SIG-M5 treated with dmso at 0.1 percent for 504 hours (cell line): ENCODE data around the gene TMTC2.
"Not testable (repeated sequence)": the region's sequence is repeated elsewhere in the genome, so short reads cannot be mapped to it uniquely, and the experiment has no call there.

Experiments
- DNase-seq: peaks from one replicate; lab custom pipeline; 2025; ENCODE audit not compliant: unreplicated experiment; lab: John Stamatoyannopoulos, UW

TMTC2 gene

DNA sequence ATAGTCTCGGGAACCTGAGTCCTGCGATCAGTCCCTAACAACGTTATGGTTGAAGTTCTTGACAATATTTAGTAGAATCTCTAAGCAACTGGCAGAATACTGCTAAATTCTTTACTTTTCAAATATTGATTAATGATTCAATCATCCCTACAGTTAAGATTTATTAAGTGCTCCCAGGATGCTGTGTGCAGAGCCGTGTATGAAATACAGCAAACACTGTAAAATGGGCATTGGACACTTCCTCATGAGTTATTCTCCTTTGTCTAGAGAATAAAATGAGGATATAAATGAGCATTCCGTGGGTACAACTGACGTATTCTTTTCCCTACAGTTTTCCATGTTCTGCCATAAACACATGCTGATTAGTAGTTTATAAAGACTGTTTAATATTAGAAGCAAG lies 372.4 kb downstream of the TMTC2 start:
- DNase-seq, result no peak

DNA sequence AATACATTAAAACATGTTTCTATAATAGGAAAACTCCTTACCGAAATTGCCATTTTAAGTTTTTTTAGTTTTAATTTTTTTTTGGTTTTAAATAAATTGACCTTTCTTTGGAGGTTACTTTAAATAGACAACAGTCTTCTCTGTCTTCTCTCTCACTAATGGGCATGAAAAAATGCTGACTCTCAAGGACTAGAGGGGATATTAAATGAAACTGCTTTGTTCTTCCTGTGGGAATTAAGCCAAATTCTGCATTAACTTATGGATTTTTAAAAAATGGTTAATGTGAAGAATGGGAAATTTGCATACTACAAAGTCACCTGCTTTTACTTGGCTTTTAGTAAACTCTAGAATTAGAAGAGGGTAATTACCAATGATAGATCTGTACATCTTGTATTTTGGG lies 378.9 kb downstream of the TMTC2 start:
- no peak for DNase-seq

DNA sequence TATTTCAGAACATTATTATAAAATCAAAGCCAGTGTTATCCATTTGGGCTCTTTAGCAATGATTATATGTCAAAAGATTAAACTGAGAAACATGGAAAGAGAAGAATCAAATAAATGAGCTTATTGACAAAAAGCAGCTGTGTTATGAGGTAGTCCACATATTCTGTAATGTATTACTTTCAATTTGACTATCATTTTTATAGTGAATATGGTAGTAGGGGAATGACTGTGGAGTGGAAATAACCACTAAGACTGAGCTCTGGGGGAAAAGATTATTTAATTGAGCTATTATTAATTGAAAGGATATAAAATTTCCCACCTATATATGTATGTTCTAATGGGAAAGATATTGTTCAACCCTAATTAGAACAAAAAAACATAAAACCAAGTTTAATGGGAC lies 381.3 kb downstream of the TMTC2 start:
- DNase-seq, result no peak

DNA sequence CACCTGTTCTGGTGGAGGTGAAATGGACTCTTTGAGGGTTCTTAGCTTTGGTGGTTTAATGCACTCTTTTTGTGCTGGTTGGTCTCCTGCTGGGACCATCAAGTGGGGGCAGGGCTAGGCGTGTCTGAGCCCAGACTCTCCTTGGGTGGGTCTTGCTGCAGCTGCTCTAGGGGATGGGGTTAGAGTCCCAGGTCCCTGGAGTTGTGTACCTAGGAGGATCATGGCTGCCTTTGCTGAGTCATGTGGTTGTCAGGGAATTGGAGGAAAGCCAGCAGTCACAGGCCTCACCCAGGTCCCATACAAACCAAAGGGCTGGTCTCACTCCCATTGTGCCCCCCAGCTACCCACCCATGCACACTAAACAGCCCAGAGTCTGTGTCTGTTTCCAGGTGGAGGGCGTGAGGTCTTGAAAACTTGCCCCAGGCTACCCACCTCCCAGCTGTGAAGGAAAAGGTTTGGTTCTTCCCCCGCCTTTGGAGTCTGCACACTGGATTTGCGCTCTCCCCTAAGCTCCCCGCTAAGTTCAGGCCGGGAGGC lies 387.7 kb downstream of the TMTC2 start:
- no peak for DNase-seq

DNA sequence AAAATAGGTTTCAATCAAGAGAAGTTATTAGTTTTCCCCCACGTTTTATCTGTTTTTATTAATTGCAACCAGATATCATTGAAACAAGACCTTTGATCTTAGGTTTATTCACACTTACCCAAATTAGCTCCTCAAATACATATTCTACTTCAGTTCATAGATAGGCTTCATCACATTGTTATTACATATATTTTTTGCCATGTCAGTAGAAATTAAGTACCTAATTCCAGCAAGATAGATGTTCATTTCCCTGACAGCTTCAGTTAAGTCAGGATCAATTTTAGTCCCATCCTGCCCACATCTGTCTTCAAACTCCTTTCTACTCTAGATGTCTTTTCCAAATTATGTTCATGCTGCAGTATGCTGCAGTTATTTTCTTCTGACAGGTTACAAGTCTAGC lies 388.8 kb downstream of the TMTC2 start:
- DNase-seq, result no peak

DNA sequence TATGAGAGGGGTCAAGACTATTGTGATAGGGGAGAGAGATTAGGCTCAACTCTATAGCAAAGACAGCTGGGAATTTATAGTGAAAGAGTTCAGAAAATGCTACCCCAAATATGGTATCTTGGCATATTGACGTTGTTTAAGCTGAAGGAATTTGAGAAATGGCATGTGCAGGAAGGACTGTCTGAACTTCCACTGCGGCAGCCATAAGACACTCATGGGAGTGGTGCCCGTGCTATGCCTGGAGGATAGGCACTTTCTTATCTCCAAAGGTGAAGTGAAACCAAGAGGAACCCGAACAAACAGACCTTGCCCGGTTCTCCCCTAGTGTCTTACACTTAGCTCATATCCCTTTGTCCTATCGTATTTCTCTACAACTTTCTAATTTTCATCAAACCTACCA lies 390.3 kb downstream of the TMTC2 start:
- no peak for DNase-seq

DNA sequence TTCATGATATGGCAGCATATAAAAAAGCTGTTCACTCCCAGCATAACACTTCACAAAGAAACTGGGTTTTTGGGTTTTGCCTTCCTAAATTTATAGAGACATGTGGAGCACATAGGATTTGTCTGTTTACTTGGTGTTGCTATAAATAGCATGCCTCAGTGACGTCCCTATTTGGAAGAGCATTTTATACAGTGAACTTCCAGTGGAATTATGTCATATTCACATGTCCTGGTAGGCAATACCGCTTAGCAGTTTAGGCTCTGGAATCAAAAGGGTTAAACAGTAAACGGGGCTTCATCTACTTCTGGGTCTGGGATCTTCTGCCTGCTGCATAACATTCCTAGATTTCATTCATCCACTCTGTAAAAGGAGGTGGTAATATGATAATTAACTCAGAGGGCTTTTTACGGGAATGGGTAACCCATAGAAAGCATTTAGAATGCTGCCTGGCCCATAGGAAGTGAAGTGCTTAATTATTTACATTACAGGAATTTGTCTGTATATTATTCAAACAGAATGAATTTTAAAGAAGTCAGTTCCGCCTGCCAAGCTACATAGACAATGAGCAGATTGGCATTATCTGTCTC lies 396.1 kb downstream of the TMTC2 start:
- DNase-seq, result no peak

DNA sequence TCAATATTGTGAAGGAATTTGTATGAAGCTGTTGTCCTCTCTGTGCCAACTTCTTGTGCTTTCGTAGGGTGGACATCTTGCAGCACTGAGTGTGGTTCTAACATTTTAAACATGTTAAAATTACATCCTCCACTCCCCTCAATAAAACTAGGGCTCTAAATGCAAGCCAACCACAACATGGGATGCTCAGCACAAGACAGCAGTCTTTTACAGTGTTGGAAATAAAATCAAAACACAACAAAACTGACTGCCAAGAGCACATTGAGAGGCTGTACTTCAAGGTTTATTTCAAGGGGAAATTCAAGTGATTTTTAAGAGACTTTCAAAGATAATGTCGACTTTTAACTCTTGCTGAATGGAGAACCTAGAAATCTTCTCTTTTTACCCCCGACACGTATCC lies 396.9 kb downstream of the TMTC2 start:
- DNase-seq, result no peak

DNA sequence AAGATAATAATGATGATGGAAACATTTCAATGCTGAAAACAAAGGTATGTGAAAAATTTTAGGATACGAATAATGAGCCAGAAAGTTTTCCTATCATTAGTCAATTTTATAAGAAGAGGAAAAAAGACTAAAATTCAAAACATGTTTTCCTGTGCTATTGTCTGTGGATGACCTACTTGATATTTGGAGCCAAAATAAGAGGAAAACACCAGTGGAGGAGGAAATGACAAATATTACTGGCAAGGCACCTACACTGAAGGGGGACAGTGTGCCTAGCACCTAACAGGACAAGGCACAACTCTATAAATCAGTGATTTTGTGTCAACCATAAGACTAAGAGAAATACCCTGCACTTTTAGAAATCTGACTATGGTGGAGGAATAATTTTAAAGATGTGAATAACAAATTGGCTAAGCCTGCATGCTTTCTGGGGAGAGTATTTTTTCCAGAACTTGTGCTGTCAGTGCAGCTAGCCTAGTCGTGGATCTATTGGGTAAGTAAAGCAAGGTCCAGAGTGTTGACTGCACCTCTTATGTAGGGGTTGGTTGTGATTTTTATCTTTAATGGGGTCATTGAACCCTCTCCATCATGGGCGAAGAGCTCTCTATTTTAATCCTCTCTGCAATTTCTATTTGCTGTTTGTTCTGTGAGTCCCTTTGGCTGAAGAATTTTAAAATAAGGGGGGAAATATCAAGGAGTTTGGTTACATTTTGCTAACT lies 398.0 kb downstream of the TMTC2 start:
- DNase-seq, result no peak

DNA sequence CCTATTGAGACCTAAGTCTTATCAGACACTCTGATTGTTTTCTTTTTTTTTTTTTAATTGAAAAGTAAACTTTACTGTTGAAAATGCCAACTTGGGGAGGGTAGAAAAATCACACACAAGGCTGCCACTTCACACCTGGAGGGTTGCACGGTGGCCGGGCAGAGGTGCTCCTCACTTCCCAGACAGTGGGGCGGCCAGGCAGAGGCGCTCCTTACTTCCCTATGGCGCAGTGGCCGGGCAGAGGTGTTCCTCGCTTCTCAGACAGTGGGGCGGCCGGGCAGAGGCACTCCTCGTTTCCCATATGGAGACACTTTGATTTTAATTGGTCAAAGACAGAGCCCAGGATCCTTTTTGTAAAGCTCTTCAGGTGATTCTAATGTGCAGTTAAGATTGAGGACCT lies 399.3 kb downstream of the TMTC2 start:
- DNase-seq, result no peak

DNA sequence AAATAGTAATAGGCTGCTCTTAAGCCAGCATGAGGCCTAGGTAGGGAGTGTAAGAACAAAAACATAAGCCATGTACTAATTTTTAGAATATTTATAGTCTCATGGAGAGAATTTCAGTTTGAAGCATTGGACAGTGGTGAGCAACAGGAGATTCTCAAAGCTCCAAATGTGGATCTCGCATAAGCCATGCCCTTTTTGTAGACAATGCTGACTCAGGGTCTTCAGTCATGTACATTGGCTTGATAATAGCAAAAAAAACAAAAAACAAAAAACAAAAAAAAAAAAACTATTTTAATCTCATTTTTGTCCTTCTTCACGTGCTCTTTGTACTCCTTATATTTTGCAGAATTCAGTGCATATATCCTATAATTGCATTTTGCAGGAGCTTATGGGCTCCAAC lies 402.9 kb downstream of the TMTC2 start:
- no peak for DNase-seq

DNA sequence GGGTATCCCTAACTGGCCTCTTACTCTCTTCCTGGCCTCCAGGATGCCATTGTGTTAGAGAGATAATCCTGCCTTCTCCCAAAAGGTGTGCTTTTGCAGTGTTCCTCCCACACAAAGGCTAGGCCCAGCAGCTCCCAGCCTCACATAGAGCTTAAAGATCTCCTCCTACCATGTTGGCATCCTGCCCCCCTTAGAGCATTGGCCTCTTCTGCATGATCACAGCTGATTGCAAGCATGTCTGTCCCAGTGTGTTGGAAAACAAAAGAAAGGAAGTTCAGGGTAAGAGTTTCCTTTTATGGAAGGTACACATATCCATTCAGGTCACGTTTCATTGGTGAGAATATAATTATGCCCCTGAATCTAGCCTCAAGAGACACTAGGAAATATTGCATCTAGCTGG lies 405.4 kb downstream of the TMTC2 start:
- no peak for DNase-seq

DNA sequence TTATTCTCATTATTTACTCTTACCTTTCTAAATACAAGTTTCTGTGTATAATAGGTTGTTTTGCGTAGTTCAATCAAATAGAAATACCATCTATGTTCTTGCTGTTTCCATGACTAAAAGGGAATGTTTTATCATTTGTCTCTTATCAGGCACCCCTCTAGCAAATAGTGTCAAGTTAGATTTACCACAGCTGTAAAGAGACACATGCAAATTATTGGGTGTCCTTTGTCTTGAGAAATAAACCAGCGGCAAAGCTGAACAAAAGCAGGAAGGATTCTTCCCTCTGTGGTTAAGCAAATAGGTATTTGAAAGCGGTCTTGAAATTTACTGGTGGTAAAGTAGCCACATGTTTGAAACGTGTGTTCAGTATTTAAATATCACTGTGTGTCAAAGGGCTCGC lies 405.9 kb downstream of the TMTC2 start:
- no peak for DNase-seq

DNA sequence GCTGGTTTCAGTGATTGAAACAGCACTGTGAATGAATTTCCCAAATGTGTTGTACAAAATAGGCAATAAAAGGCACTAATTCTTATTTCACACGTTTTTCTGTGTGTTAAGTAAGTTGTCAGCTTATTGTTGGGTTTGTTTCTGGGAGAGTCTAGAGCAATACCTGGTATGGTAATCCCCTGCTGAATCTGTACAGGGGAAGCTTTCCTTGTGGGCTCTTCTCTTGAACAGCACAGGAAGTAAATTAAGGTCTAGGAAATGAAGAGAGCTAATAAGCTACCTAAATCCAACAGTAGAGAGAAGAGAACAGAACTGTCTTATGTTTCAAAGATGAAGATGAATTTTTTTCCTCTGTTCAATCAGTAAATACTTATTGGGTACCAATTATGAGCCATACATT lies 406.7 kb downstream of the TMTC2 start:
- DNase-seq, result no peak

DNA sequence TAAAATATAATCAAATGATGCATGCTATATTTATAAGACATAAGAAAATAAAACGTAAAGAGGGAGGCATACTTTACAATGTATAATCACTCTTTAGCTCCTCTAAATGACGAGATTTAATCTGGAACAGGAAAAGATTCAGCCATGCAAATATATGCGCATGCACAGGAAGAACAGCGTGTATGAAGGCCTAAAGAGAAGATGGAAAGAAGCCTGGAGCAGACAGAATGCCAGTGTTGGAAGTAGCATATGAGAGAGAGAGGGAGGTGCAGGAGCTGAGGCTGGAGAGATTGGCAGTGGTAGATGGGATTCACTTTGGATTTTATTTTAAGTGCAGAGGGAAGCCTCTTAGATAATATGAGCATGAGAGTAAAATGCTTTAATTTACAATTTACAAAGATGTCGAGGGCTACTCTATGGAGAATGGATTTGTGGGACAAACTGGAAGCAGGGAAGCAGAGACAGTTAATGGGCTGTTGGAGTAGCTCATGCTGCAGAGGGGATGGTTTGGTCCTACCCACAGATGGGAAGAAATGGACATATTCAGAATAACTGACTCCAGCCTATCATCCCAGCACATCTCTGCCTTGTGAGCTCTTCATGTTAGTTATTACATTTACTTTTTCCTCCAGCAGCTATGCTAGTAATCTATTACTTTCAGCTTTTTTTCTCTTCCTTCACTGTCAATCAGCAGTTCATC lies 411.1 kb downstream of the TMTC2 start:
- no peak for DNase-seq

DNA sequence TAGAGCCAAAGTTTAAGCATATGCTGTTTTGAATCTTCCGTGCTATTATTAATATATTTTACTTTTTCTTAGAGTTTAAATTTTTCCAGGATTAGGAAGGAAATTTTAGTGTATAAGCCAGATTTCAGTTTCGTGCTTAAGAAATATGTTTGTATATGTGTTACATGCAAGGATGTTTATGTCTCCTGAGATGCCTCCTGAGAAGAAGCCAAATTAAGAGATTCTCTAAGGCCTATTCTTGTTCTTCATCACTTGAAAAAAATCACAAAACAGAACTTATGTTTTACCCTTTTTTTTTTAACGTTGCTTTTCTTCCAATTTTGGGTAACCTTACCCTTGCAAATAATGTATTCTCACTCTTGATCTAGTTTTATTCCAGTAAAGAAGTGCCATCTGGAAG lies 412.7 kb downstream of the TMTC2 start:
- no peak for DNase-seq

DNA sequence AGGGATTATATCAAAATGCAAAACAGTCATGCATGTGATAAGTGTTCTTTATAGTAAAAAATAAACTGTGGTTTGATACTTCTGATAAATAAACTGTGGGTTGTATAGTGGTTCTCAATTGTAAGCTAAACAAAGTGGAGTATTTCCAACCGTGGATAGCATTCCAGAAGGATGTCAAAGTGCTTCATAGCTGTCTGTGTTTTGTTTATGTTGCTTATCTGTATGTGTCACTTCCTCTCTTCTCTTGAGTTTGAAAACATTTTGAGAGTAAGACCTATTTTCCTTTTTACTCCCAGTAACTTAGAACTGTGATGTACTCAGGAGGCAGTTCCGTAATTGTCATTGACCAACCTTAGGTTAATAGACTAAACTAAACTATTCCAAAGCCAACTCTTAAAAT lies 415.8 kb downstream of the TMTC2 start:
- no peak for DNase-seq

DNA sequence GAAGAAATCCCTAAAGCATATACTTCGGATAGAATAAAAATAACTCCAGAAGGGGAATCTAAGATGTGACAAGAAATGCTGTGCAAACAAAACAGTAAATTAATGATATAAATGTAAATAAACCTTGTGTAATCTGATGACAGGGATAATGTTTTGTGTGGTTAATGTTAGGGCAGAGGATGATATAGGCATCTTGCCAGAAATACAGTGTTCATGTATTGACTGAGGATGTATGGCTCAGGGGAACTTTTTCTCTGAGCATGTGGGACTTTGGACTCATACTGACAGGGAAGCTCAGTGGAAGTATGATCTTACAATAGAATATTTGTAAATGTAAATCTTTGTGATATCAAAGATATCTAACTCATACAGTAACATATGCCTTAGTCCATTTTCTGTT lies 420.2 kb downstream of the TMTC2 start:
- DNase-seq, result no peak

DNA sequence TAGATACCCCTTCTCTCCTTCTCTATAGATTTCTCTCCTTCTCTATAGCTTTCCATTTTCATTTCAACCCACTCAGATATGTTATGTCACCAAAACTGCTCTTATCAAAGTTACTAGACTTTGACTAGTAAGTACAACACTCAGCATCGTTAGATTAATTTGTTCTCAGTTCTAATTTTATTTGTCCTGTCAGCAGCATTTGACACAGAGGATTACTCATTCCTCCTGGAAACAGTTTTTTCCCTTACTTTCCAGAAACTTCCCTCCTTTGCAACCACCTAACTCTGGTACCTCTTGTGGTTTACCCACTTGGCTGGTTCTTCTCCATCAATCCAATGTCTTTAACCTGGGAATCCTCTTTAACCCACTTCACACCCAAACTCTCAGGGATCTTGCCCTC lies 423.7 kb downstream of the TMTC2 start:
- DNase-seq, result no peak

DNA sequence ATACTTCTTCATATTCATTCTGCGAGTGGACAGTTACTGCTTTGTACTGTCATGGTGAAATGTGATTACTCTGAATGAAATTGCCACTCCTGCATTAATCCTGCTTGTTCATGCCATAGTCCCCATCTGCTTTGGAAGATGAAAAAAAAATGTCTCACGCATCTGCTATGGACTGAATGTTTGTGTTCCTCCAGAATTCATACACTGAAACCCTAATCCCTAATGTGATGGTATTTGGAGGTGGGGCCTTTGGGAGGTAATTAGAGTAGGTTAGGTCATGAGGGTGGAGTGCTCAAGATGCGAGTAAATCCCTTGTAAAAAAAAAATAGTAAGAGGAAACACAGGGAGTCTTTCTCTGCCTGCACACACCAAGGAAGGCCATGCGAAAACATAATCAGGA lies 427.2 kb downstream of the TMTC2 start:
- DNase-seq, result no peak

DNA sequence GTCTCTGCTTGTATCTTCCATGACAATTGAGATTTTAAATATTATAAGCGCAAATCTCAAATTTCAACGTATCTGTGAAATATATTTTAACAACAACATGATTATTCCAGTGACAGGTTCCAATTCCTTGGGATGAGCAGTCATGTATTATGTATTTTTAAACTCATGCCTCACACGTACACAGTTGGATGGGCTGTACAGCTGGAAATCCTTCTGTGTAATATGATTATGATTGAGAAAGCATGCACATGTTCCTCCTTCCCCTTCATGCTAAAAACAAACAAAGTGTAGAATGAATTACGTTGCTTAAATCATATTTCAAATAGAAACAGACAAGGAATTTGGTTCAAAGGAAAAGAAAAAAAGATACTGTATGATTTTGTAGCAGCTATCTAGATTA lies 428.3 kb downstream of the TMTC2 start:
- DNase-seq, result no peak

DNA sequence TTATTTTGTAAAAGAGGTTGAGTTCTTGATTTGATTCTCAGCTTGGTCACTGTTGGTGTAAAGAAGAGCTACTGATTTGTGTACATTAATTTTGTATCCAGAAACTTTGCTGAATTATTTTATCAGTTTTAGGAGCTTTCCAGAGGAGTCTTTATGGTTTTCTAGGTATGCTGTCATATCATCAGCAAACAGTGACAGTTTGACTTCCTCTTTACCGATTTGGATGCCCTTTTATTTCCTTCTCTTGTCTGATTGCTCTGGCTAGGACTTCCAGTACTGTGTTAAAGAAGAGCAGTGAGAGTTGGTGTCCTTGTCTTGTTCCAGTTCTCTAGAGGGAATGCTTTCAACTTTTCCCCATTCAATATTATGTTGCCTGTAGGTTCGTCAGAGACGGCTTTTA lies 431.2 kb downstream of the TMTC2 start:
- DNase-seq, result not testable (repeated sequence)
